Measurements from ENCODE around the gene PARD3B. TPM values are rescaled to one million over a fixed set of nuclear protein-coding genes. Genes with fewer than 3 reads are reported as not detected.

Gene PARD3B
- total RNA-seq, 4 donors from 2014 or later, result 6.5 to 17.3 (median 12.7) TPM

GRCh38 chr2:205655779-205656456 lies 1110.6 kb downstream of the PARD3B start:
- intact Hi-C loops (cut with DNase I; ENCODE audit: low total_unique reads), result no loop called here
- DNase-seq (ENCODE audit: low spot score in 2 of 2), result no peak
- 66 to 77% methylated on average over 6 of the region's 6 CpGs for WGBS, 2 donors
- TF ChIP-seq POLR2A (IDR thresholded peaks at IDR 0.05), result no peak
- no peak overlapping the region for H3K4me3 ChIP-seq (ENCODE audit: low read depth, poor library complexity, severe bottlenecking)

GRCh38 chr2:205656461-205656860 lies 1111.2 kb downstream of the PARD3B start:
- 68 to 73% methylated on average over 7 of the region's 7 CpGs for WGBS, 2 donors
- intact Hi-C loops (cut with DNase I; ENCODE audit: low total_unique reads), result no loop called here
- no peak for DNase-seq (ENCODE audit: low spot score in 2 of 2)
- no peak overlapping the region for H3K4me3 ChIP-seq (ENCODE audit: low read depth, poor library complexity, severe bottlenecking)
- TF ChIP-seq POLR2A (IDR thresholded peaks at IDR 0.05) (no peak), CTCF (IDR thresholded peaks at IDR 0.05) (no peak)

- WGBS, 2 donors, result 67 to 74% methylated on average over 4 of the region's 4 CpGs
- intact Hi-C loops (cut with DNase I; ENCODE audit: low total_unique reads), result no loop called here
Measured at GRCh38 chr2:205656941-205657340, 1111.7 kb downstream of the PARD3B start.

GRCh38 chr2:205657579-205657978 lies 1112.3 kb downstream of the PARD3B start:
- peak in 1 of 2 donors; percentile 45 for DNase-seq (ENCODE audit: low spot score in 2 of 2)
- intact Hi-C loops (cut with DNase I; ENCODE audit: low total_unique reads), result no loop called here
- 42 to 45% methylated on average over 3 of the region's 3 CpGs for WGBS, 2 donors
- H3K4me3 ChIP-seq (ENCODE audit: low read depth, poor library complexity, severe bottlenecking), result no peak overlapping the region
- TF ChIP-seq CTCF (IDR thresholded peaks at IDR 0.05), result no peak
- no peak for TF ChIP-seq POLR2A (IDR thresholded peaks at IDR 0.05)

More at GRCh38 chr2:205656941-205657340, 1111.7 kb downstream of the PARD3B start:
- no peak for DNase-seq (ENCODE audit: low spot score in 2 of 2)
- no peak for TF ChIP-seq POLR2A (IDR thresholded peaks at IDR 0.05)
- TF ChIP-seq CTCF (IDR thresholded peaks at IDR 0.05), result no peak
- no peak overlapping the region for H3K4me3 ChIP-seq (ENCODE audit: low read depth, poor library complexity, severe bottlenecking)

- H3K4me3 ChIP-seq (ENCODE audit: low read depth, poor library complexity, severe bottlenecking), result no peak overlapping the region
- WGBS, 2 donors, result 57% methylated on average over 2 of the region's 2 CpGs
- intact Hi-C loops (cut with DNase I; ENCODE audit: low total_unique reads), result no loop called here
- TF ChIP-seq CTCF (IDR thresholded peaks at IDR 0.05), result no peak
- TF ChIP-seq POLR2A (IDR thresholded peaks at IDR 0.05), result no peak
- no peak for DNase-seq (ENCODE audit: low spot score in 2 of 2)
Measured at GRCh38 chr2:205658068-205658467, 1112.8 kb downstream of the PARD3B start.

GRCh38 chr2:205658572-205658971 lies 1113.3 kb downstream of the PARD3B start:
- intact Hi-C loops (cut with DNase I; ENCODE audit: low total_unique reads), result no loop called here
- no peak overlapping the region for H3K4me3 ChIP-seq (ENCODE audit: low read depth, poor library complexity, severe bottlenecking)
- no peak for TF ChIP-seq POLR2A (IDR thresholded peaks at IDR 0.05)
- no peak for TF ChIP-seq CTCF (IDR thresholded peaks at IDR 0.05)
- WGBS, 2 donors, result 85 to 88% methylated on average over 2 of the region's 2 CpGs
- DNase-seq (ENCODE audit: low spot score in 2 of 2), result no peak

Measured in lower leg skin (tissue), 4 donors.